Keratinocyte (primary cell): ENCODE results near the gene RCAN3. TPM values are rescaled to one million over a fixed set of nuclear protein-coding genes. Genes with fewer than 3 reads are reported as not detected.

ENCODE experiments used
- DNase-seq: peaks from one replicate; pipeline ENCODE4 v3.0.0-alpha.2; 2011; ENCODE audit warnings: low read depth, missing footprints, low spot score
- FAIRE-seq: peaks from 2 replicates; lab custom pipeline; 2011; peaks lifted over from hg19 to GRCh38; lab: Jason Lieb, UNC
- H2AFZ ChIP-seq: 2 replicates; pipeline ENCODE4 v1.6.0; 2012; ENCODE audit warnings: low read length, control low read depth, inconsistent platforms; ENCODE audit not compliant: control insufficient read depth
- H3K27ac ChIP-seq: 2 replicates; pipeline ENCODE4 v1.5.1; 2011; ENCODE audit warnings: low read length; ENCODE audit not compliant: control insufficient read depth, insufficient read depth
- H3K27me3 ChIP-seq: 3 replicates; pipeline ENCODE4 v1.6.0; 2011; ENCODE audit warnings: low read length; ENCODE audit not compliant: control insufficient read depth, insufficient read depth; ENCODE audit errors: extremely low read depth
- H3K36me3 ChIP-seq, 2 experiments: 2 replicates in 1 of 2; 3 replicates in 1 of 2; pipeline ENCODE4 v1.5.1; 2011; ENCODE audit warnings: low read length in 2 of 2, mild to moderate bottlenecking in 1 of 2; ENCODE audit not compliant: control insufficient read depth in 2 of 2, insufficient read depth in 2 of 2; ENCODE audit errors: extremely low read depth in 1 of 2
- H3K4me1 ChIP-seq: 3 replicates; pipeline ENCODE4 v1.5.1; 2011; ENCODE audit warnings: low read length; ENCODE audit not compliant: control insufficient read depth, insufficient read depth; ENCODE audit errors: extremely low read depth
- H3K4me2 ChIP-seq: 3 replicates; pipeline ENCODE4 v1.6.0; 2011; ENCODE audit warnings: low read depth, low read length; ENCODE audit not compliant: control insufficient read depth, insufficient read depth; ENCODE audit errors: extremely low read depth
- H3K4me3 ChIP-seq, 3 experiments: fragments of 200-600 bp in 1 of 3; sonication (generic) in 1 of 3; 2 replicates in 2 of 3; 3 replicates in 1 of 3; pipeline ENCODE4 v1.5.1; 2011 to 2016; ENCODE audit warnings: low read length in 3 of 3, mild to moderate bottlenecking in 3 of 3, control low read depth in 2 of 3, inconsistent platforms in 1 of 3, low read depth in 1 of 3, mixed read lengths in 1 of 3, mixed run types in 1 of 3, moderate library complexity in 1 of 3; ENCODE audit not compliant: control insufficient read depth in 2 of 3, insufficient read depth in 2 of 3; ENCODE audit errors: extremely low read depth in 1 of 3
- H3K79me2 ChIP-seq: 2 replicates; pipeline ENCODE4 v1.6.0; 2012; ENCODE audit warnings: low read length; ENCODE audit not compliant: control insufficient read depth, insufficient read depth
- H3K9ac ChIP-seq: 3 replicates; pipeline ENCODE4 v1.6.0; 2011; ENCODE audit warnings: low read length; ENCODE audit not compliant: control insufficient read depth, insufficient read depth; ENCODE audit errors: extremely low read depth
- H3K9me1 ChIP-seq: 3 replicates; pipeline ENCODE4 v1.6.0; 2011; ENCODE audit warnings: low read length; ENCODE audit not compliant: control insufficient read depth, insufficient read depth; ENCODE audit errors: extremely low read depth
- H3K9me3 ChIP-seq: 2 replicates; pipeline ENCODE4 v1.5.1; 2012; ENCODE audit warnings: low read depth, low read length; ENCODE audit not compliant: control insufficient read depth
- H4K20me1 ChIP-seq: 3 replicates; pipeline ENCODE4 v1.6.0; 2011; ENCODE audit warnings: low read length; ENCODE audit not compliant: control insufficient read depth, insufficient read depth; ENCODE audit errors: extremely low read depth
- EZH2 ChIP-seq: IDR thresholded peaks from one replicate; pipeline ENCODE4 v1.6.1; 2012; ENCODE audit warnings: inconsistent platforms, mild to moderate bottlenecking, low read length, moderate library complexity
- dilution Hi-C: fragments of 300-500 bp; cut with MboI; formaldehyde crosslinking; loops from one replicate; pipeline ENCODE4 v1.7.0; 2020; ENCODE audit warnings: low sequenced_read_pairs; ENCODE audit not compliant: extremely low pct_ligation_motif_present
- polyA plus RNA-seq, 5 experiments: library from polyadenylated mRNA; depleted of rRNA in 3 of 5; stranded (reverse) in 3 of 5; stranded (forward) in 1 of 5; unstranded in 1 of 5; fragments of >200 nt; gene quantifications; 1 replicate in 1 of 5; 2 replicates in 3 of 5; 3 replicates in 1 of 5; pipeline versions ENCODE4 v1.2.1 to v1.2.3, GENCODE V29; 2011 to 2012; ENCODE audit warnings: missing spikeins in 2 of 5, low read depth in 1 of 5, low replicate concordance in 1 of 5
- TF ChIP-seq, protein P1 (sequence below), 3 experiments: IDR thresholded peaks in 1 of 3; conservative IDR thresholded peaks in 1 of 3; optimal IDR thresholded peaks in 1 of 3; 2 replicates in 2 of 3; 3 replicates in 1 of 3; pipeline versions ENCODE3 to v1.5.1; 2011; ENCODE audit warnings: low read length in 3 of 3, mild to moderate bottlenecking in 3 of 3, moderate library complexity in 2 of 3, control low read depth in 1 of 3, inconsistent platforms in 1 of 3; ENCODE audit not compliant: insufficient read depth in 2 of 3; ENCODE audit errors: extremely low read depth in 1 of 3

Gene RCAN3
- polyA plus RNA-seq, 1 donor (not counting 4 experiments of a cell fraction or from before 2014, with no cell fraction given) = 13.8 TPM

DNA sequence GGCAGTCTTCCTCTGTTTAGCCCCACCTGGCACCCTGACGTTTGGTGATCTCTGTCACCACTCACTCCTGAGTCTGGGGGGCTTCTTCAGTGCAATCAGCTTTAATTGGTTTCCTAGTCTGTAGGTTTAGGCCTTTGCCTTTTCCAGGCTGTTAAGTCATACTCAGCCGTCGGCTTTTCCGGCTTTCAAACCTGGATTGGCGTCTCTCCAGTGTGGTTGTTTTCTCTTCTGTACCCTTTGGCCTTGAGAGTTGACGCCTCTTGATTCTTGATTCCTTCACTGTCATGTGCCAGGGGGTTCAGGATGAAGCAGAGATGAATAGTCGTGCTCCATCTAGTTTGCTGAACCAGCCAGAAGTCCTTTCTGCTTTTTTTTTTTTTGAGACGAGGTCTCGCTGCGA, 78.1 kb downstream of the RCAN3 start:
- Histone ChIP-seq H3K36me3 (no peaks in the 10 kb centered on the region), H3K9me1 (no peaks in the 10 kb centered on the region), H3K4me1 (no peaks in the 10 kb centered on the region), H3K79me2 (no peaks in the 10 kb centered on the region), H4K20me1 (no peaks in the 10 kb centered on the region), H3K9me3 (no peaks in the 10 kb centered on the region), H2AFZ (no peak overlapping the region), H3K27ac (no peak overlapping the region), H3K27me3 (peaks cover 6% of the 10 kb centered on the region), H3K4me2 (no peak overlapping the region), H3K4me3 (no peak overlapping the region), H3K9ac (no peak overlapping the region)
- TF ChIP-seq, protein P1, sequence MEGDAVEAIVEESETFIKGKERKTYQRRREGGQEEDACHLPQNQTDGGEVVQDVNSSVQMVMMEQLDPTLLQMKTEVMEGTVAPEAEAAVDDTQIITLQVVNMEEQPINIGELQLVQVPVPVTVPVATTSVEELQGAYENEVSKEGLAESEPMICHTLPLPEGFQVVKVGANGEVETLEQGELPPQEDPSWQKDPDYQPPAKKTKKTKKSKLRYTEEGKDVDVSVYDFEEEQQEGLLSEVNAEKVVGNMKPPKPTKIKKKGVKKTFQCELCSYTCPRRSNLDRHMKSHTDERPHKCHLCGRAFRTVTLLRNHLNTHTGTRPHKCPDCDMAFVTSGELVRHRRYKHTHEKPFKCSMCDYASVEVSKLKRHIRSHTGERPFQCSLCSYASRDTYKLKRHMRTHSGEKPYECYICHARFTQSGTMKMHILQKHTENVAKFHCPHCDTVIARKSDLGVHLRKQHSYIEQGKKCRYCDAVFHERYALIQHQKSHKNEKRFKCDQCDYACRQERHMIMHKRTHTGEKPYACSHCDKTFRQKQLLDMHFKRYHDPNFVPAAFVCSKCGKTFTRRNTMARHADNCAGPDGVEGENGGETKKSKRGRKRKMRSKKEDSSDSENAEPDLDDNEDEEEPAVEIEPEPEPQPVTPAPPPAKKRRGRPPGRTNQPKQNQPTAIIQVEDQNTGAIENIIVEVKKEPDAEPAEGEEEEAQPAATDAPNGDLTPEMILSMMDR (optimal IDR thresholded peaks at IDR 0.05 in 1 of 3, IDR thresholded peaks at IDR 0.05 in 1 of 3, conservative IDR thresholded peaks at IDR 0.05 in 1 of 3; ENCODE audit: extremely low read depth in 1 of 3, insufficient read depth in 2 of 3, low read length in 3 of 3) = no peak
- TF ChIP-seq EZH2 = no peak
- FAIRE-seq (no peak), DNase-seq (no peak)
- dilution Hi-C loops = no loop called here

DNA sequence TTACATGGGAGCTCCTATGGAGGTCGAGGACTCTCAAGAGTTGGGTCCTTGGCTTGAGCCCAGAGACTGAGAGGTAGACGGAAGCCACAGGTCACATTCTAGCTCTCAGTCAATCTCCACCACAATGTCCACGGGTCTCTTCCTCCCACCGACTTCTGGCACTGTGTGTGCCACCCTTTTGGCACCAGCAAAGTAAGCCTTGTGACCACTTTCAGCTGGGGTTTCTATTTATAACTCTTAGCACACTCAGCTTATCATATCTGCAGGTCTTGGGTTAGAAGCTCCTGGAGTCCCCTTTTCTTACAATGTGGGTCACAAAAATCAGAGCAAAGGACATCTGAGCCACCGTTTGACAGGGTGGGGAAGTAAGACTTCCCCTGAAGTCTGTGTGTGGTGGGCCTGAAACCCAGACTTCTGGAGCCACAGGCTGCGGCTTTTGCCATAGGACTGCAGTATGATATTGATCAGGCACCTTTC, 81.6 kb downstream of the RCAN3 start:
- no peaks in the 10 kb centered on the region for H3K9me1 ChIP-seq
- no peaks in the 10 kb centered on the region for H4K20me1 ChIP-seq
- no peak overlapping the region for H3K4me3 ChIP-seq
- H3K79me2 ChIP-seq = no peaks in the 10 kb centered on the region
- H3K9ac ChIP-seq = no peak overlapping the region
- peaks cover 8% of the 10 kb centered on the region for H3K27me3 ChIP-seq
- TF ChIP-seq EZH2 = no peak
- TF ChIP-seq, protein P1 (optimal IDR thresholded peaks at IDR 0.05 in 1 of 3, IDR thresholded peaks at IDR 0.05 in 1 of 3, conservative IDR thresholded peaks at IDR 0.05 in 1 of 3; ENCODE audit: extremely low read depth in 1 of 3, insufficient read depth in 2 of 3, low read length in 3 of 3) = no peak
- no peaks in the 10 kb centered on the region for H3K9me3 ChIP-seq
- H2AFZ ChIP-seq = no peak overlapping the region
- DNase-seq (no peak), FAIRE-seq (no peak)
- no peaks in the 10 kb centered on the region for H3K4me1 ChIP-seq
- H3K27ac ChIP-seq = no peak overlapping the region
- H3K36me3 ChIP-seq = no peaks in the 10 kb centered on the region
- dilution Hi-C loops = no loop called here
- no peak overlapping the region for H3K4me2 ChIP-seq
